Esophagus squamous epithelium (tissue), 4 donors: ENCODE results near the gene CLIC4.

Experiments used
- CTCF ChIP-seq, 6 experiments: fragments of 450-650 bp in 4 of 6; fragments of 200-600 bp in 2 of 6; sonication (generic) in 2 of 6; IDR thresholded peaks; one replicate each; pipeline ENCODE4 v1.5.1; 2016 to 2019; ENCODE audit warnings: antibody characterized with exemption in 6 of 6, mild to moderate bottlenecking in 4 of 6, moderate library complexity in 4 of 6
- POLR2A ChIP-seq, 4 donors: fragments of 450-650 bp; IDR thresholded peaks; one replicate each; pipeline ENCODE4 v1.6.1; 2017; ENCODE audit warnings: antibody characterized with exemption in 4 of 4, mild to moderate bottlenecking in 4 of 4, moderate library complexity in 3 of 4

- TF ChIP-seq CTCF (IDR thresholded peaks at IDR 0.05): no peak
- TF ChIP-seq POLR2A (IDR thresholded peaks at IDR 0.05): no peak
Measured at GRCh38 chr1:24860841-24861240, 115.6 kb downstream of the CLIC4 start.
